SK-N-SH (cell line): ENCODE results near the gene FSD1. TPM values are rescaled to one million over a fixed set of nuclear protein-coding genes. Genes with fewer than 3 reads are reported as not detected.

ENCODE experiments used
- CTCF ChIA-PET: fragments of 300-600, 350-600 bp; formaldehyde crosslinking; extraction: SDS; loops from one replicate; lab custom pipeline; 2021; lab: Yijun Ruan, JAX
- POLR2A ChIA-PET: fragments of 350-600 bp; sonication (Branson Sonifier 250); formaldehyde crosslinking; extraction: SDS; loops from one replicate; lab custom pipeline; 2020; ENCODE audit warnings: antibody characterized with exemption, inconsistent platforms; lab: Yijun Ruan, JAX
- DNase-seq: peaks from one replicate; pipeline ENCODE4 v3.0.0; 2012
- H2AFZ ChIP-seq: fragments of 200-600 bp; sonication (generic); 2 replicates; pipeline ENCODE4 v1.8.1; 2016; ENCODE audit warnings: antibody characterized with exemption, mild to moderate bottlenecking, low read depth
- H3F3A ChIP-seq: fragments of 200-600 bp; sonication (generic); replicated peaks from 2 replicates; pipeline ENCODE3; 2016; ENCODE audit warnings: antibody characterized with exemption, mild to moderate bottlenecking; ENCODE audit not compliant: insufficient read depth
- H3K27ac ChIP-seq, 2 experiments: fragments of 200-500 bp in 1 of 2; fragments of 200-600 bp in 1 of 2; sonication (Bioruptor generic) in 1 of 2; sonication (generic), shearing (Covaris generic) in 1 of 2; 2 replicates each; pipeline versions ENCODE4 v1.5.1 to v1.6.1; 2014 to 2016; ENCODE audit warnings: low read depth in 2 of 2, inconsistent platforms in 1 of 2, low read length in 1 of 2, mild to moderate bottlenecking in 1 of 2, mixed read lengths in 1 of 2
- H3K27me3 ChIP-seq: fragments of 200-600 bp; sonication (generic), shearing (Covaris generic); 2 replicates; pipeline ENCODE4 v1.6.1; 2016; ENCODE audit warnings: mixed run types; ENCODE audit not compliant: insufficient read depth
- H3K36me3 ChIP-seq, 2 experiments: fragments of 200-500 bp in 1 of 2; fragments of 200-600 bp in 1 of 2; sonication (Bioruptor generic) in 1 of 2; sonication (generic) in 1 of 2; replicated peaks in 1 of 2; 2 replicates each; pipeline versions ENCODE3 to v1.5.1; 2014 to 2016; ENCODE audit warnings: low read length in 1 of 2, mild to moderate bottlenecking in 1 of 2; ENCODE audit not compliant: insufficient read depth in 2 of 2, control insufficient read depth in 1 of 2
- H3K4me1 ChIP-seq, 2 experiments: fragments of 200-500 bp in 1 of 2; fragments of 200-600 bp in 1 of 2; sonication (Bioruptor generic) in 1 of 2; sonication (generic), shearing (Covaris generic) in 1 of 2; 2 replicates each; pipeline versions ENCODE4 v1.5.1 to v1.6.1; 2014 to 2016; ENCODE audit warnings: low read depth in 1 of 2, low read length in 1 of 2, mixed run types in 1 of 2; ENCODE audit not compliant: insufficient read depth in 2 of 2, control insufficient read depth in 1 of 2
- H3K4me2 ChIP-seq: fragments of 200-600 bp; sonication (generic), shearing (Covaris generic); 2 replicates; pipeline ENCODE4 v1.6.1; 2017; ENCODE audit warnings: mixed run types
- H3K4me3 ChIP-seq, 2 experiments: fragments of 200-500 bp in 1 of 2; fragments of 200-600 bp in 1 of 2; sonication (Bioruptor generic) in 1 of 2; sonication (generic), shearing (Covaris generic) in 1 of 2; 2 replicates each; pipeline versions ENCODE4 v1.5.1 to v1.8.1; 2014 to 2016; ENCODE audit warnings: low read depth in 2 of 2, inconsistent platforms in 1 of 2, low read length in 1 of 2, mild to moderate bottlenecking in 1 of 2, mixed read lengths in 1 of 2, moderate library complexity in 1 of 2
- H3K79me2 ChIP-seq: fragments of 200-600 bp; sonication (generic); 2 replicates; pipeline ENCODE4 v1.8.1; 2017; ENCODE audit warnings: mild to moderate bottlenecking; ENCODE audit not compliant: insufficient read depth
- H3K9ac ChIP-seq: fragments of 200-600 bp; sonication (generic); 2 replicates; pipeline ENCODE4 v1.6.1; 2017; ENCODE audit warnings: mixed run types
- H3K9me2 ChIP-seq: fragments of 200-600 bp; sonication (generic); 2 replicates; pipeline ENCODE4 v1.6.1; 2017; ENCODE audit warnings: mixed run types
- H3K9me3 ChIP-seq: fragments of 200-600 bp; sonication (generic); 2 replicates; pipeline ENCODE4 v1.6.1; 2017; ENCODE audit warnings: mixed run types, mild to moderate bottlenecking, moderate library complexity
- H4K20me1 ChIP-seq: fragments of 200-600 bp; sonication (generic); 2 replicates; pipeline ENCODE4 v1.6.1; 2017; ENCODE audit warnings: mild to moderate bottlenecking, mixed run types; ENCODE audit not compliant: insufficient read depth
- EZH2phosphoT487 ChIP-seq: fragments of 200-600 bp; sonication (generic); IDR thresholded peaks from 2 replicates; pipeline ENCODE4 v1.6.1; 2017; ENCODE audit warnings: low read depth, mixed run types, mild to moderate bottlenecking, antibody characterized with exemption, moderate library complexity, borderline replicate concordance
- FOSL2 ChIP-seq: IDR thresholded peaks from 2 replicates; pipeline ENCODE4 v1.4.0; 2012; ENCODE audit warnings: low read depth, mild to moderate bottlenecking, moderate library complexity, borderline replicate concordance
- FOXJ3 ChIP-seq: sonication (generic); formaldehyde crosslinking; IDR thresholded peaks from 2 replicates; pipeline ENCODE4 v1.5.1; 2020; ENCODE audit warnings: mild to moderate bottlenecking, missing genetic modification reagents
- FOXM1 ChIP-seq: IDR thresholded peaks from 2 replicates; pipeline ENCODE4 v1.4.0; 2012; ENCODE audit warnings: low read depth, mild to moderate bottlenecking
- GABPA ChIP-seq: IDR thresholded peaks from 2 replicates; pipeline ENCODE4 v1.4.0; 2012; ENCODE audit warnings: low read depth, mild to moderate bottlenecking
- JUND ChIP-seq: IDR thresholded peaks from 2 replicates; pipeline ENCODE4 v1.4.0; 2012
- MEF2A ChIP-seq: IDR thresholded peaks from 2 replicates; pipeline ENCODE4 v1.4.0; 2012; ENCODE audit warnings: low read depth, borderline replicate concordance
- MXI1 ChIP-seq: IDR thresholded peaks from 2 replicates; pipeline ENCODE4 v1.6.1; 2012; ENCODE audit warnings: mild to moderate bottlenecking, low read depth, low read length, improper control_type of control experiment
- NRF1 ChIP-seq: IDR thresholded peaks from 2 replicates; pipeline ENCODE4 v1.6.1; 2012; ENCODE audit warnings: low read depth, mild to moderate bottlenecking, low read length
- REST ChIP-seq: IDR thresholded peaks from 2 replicates; pipeline ENCODE4 v1.6.1; 2012; ENCODE audit warnings: mild to moderate bottlenecking, low read depth, low read length, moderate library complexity
- TAF1 ChIP-seq: IDR thresholded peaks from 2 replicates; pipeline ENCODE4 v1.6.1; 2012; ENCODE audit warnings: low read depth, mild to moderate bottlenecking, low read length, moderate library complexity, borderline replicate concordance
- TCF12 ChIP-seq: IDR thresholded peaks from 2 replicates; pipeline ENCODE4 v1.4.0; 2012
- USF2 ChIP-seq: fragments of 150-350 bp; IDR thresholded peaks from 2 replicates; pipeline ENCODE4 v1.6.1; 2017; ENCODE audit warnings: antibody characterized with exemption, low read length, low read depth, borderline replicate concordance
- YY1 ChIP-seq: IDR thresholded peaks from 2 replicates; pipeline ENCODE4 v1.4.0; 2012; ENCODE audit warnings: low read depth, mild to moderate bottlenecking
- WGBS: methylation state at CpG from one replicate; pipeline ENCODE4 v1.1.6; 2017; ENCODE audit warnings: low lambda C conversion rate; 5-methylcytosine and 5-hydroxymethylcytosine counted together
- polyA plus RNA-seq, 3 experiments: library from polyadenylated mRNA; depleted of rRNA; stranded (reverse); fragments of >200 nt; gene quantifications; 2 replicates each; pipeline ENCODE4 v1.2.3, GENCODE V29; 2012

FSD1 gene
- polyA plus RNA-seq (2012; rRNA removed), result 46.7 and 49.0 TPM in 2 replicates
- polyA plus RNA-seq (2012; cell fraction: cytosol; rRNA removed), result 18.6 and 33.9 TPM in 2 replicates
- polyA plus RNA-seq (2012; cell fraction: nucleus; rRNA removed), result 90.3 and 101 TPM in 2 replicates

- Histone ChIP-seq H3K9me2 (no peaks in the 10 kb centered on the region), H3F3A (no peaks in the 10 kb centered on the region), H3K4me1 (peaks cover 0 to 16% of the 10 kb centered on the region in 2 experiments; a peak in 1 of 4 replicates), H3K9ac (no peak within 1 kb of the TSS), H2AFZ (no peak within 1 kb of the TSS), H3K4me3 (peak within 1 kb of the TSS; percentile 43 to 51; a peak in 3 of 4 replicates), H3K4me2 (peak within 1 kb of the TSS; percentile 39; the same call in 1 of the 2 replicates), H3K27me3 (no peaks in the 10 kb centered on the region), H3K9me3 (no peaks in the 10 kb centered on the region), H3K36me3 (peaks cover 4 to 7% of the 10 kb centered on the region in 2 experiments), H4K20me1 (no peaks in the 10 kb centered on the region), H3K79me2 (no peaks in the 10 kb centered on the region), H3K27ac (no peak within 1 kb of the TSS; a peak in 1 of 4 replicates)
- DNase-seq, result peak; percentile 99
- ChIA-PET CTCF (interaction anchor here (1.2 to 4.2 kb wide), 4 partner anchors 9 to 48 kb away, joined by 3 to 22 read pairs (median 8); no protein-coding TSS in a partner anchor), POLR2A (interaction anchor here (2.0 kb wide), 1 partner anchor 39 kb away, joined by 13 read pairs; the partner anchor contains the start of gene MPND)
- 16% methylated on average over 11 of the region's 63 CpGs for WGBS
- TF ChIP-seq NRF1, result peak; percentile 86
- TF ChIP-seq FOSL2, result no peak
- peak; percentile 28; the same call in 1 of the 2 replicates for TF ChIP-seq MXI1
These were observed at the start of gene FSD1 for GRCh38 chr19:4304538-4305256. TSS of gene FSD1 (plus strand) at chr19:4304598. CDS start at chr19:4304747, 149 bp downstream.

GRCh38 chr19:4256563-4256962 lies 47.8 kb upstream of the FSD1 start:
- TF ChIP-seq EZH2phosphoT487, result no peak
- TF ChIP-seq NRF1, result no peak
- TF ChIP-seq TCF12, result no peak
- TF ChIP-seq FOXM1, result no peak
- no peak for TF ChIP-seq GABPA
- TF ChIP-seq FOSL2, result no peak
- TF ChIP-seq MEF2A, result no peak
- Histone ChIP-seq H3K4me3 (no peak overlapping the region), H3K4me2 (no peak overlapping the region), H3K36me3 (peaks cover 23 to 51% of the 10 kb centered on the region in 2 experiments), H3K27me3 (no peaks in the 10 kb centered on the region), H3F3A (no peaks in the 10 kb centered on the region), H3K9ac (no peak overlapping the region), H3K9me2 (no peaks in the 10 kb centered on the region), H3K4me1 (no peaks in the 10 kb centered on the region), H4K20me1 (no peaks in the 10 kb centered on the region), H2AFZ (no peak overlapping the region), H3K27ac (no peak overlapping the region), H3K9me3 (0 out of 2 replicates have a peak, but pooled peaks cover 6% of the 10 kb centered on the region), H3K79me2 (no peaks in the 10 kb centered on the region)
- no peak for DNase-seq
- CTCF ChIA-PET, result interaction anchor here (0.7 to 1.3 kb wide), 3 partner anchors 12 to 144 kb away, joined by 3 to 4 read pairs (median 4); partner anchors contain the start of gene SH3GL1
- POLR2A ChIA-PET, result interaction anchor here (1.1 kb wide), 1 partner anchor 8 kb away, joined by 3 read pairs; no protein-coding TSS in a partner anchor
- 100% methylated on average over 1 of the region's 4 CpGs for WGBS

GRCh38 chr19:4257025-4257424 lies 47.4 kb upstream of the FSD1 start:
- ChIA-PET CTCF (interaction anchor here (0.7 to 2.2 kb wide), 2 partner anchors 96 to 143 kb away, joined by 4 to 11 read pairs; partner anchors contain the start of gene SH3GL1), POLR2A (interaction anchor here (1.1 kb wide), 1 partner anchor 9 kb away, joined by 3 read pairs; no protein-coding TSS in a partner anchor)
- no peak overlapping the region for H3K4me3 ChIP-seq
- no peak for DNase-seq
- 83% methylated on average over 6 of the region's 6 CpGs for WGBS
- H2AFZ ChIP-seq, result no peak overlapping the region
- H4K20me1 ChIP-seq, result no peaks in the 10 kb centered on the region
- H3F3A ChIP-seq, result no peaks in the 10 kb centered on the region
- H3K36me3 ChIP-seq, result peaks cover 23 to 48% of the 10 kb centered on the region in 2 experiments
- H3K4me2 ChIP-seq, result no peak overlapping the region
- no peaks in the 10 kb centered on the region for H3K9me2 ChIP-seq
- H3K4me1 ChIP-seq, result no peaks in the 10 kb centered on the region
- 0 out of 2 replicates have a peak, but pooled peaks cover 6% of the 10 kb centered on the region for H3K9me3 ChIP-seq
- no peak overlapping the region for H3K9ac ChIP-seq
- H3K79me2 ChIP-seq, result no peaks in the 10 kb centered on the region
- H3K27me3 ChIP-seq, result no peaks in the 10 kb centered on the region
- no peak overlapping the region for H3K27ac ChIP-seq
- TF ChIP-seq YY1 (no peak), USF2 (no peak), TAF1 (no peak), FOXJ3 (no peak), EZH2phosphoT487 (no peak), MEF2A (no peak), MXI1 (no peak), REST (no peak), FOSL2 (no peak), JUND (no peak)
